Fibroblast of lung (primary cell): ENCODE data around the gene SOX12. TPM values are rescaled to one million over a fixed set of nuclear protein-coding genes. Genes with fewer than 3 reads are reported as not detected.
"Not testable (repeated sequence)": the region's sequence is repeated elsewhere in the genome, so short reads cannot be mapped to it uniquely, and the experiment has no call there.

ENCODE experiments used
- DNase-seq, 2 donors: peaks; one replicate each; pipeline versions ENCODE4 v3.0.0 to v3.0.0-alpha.2; 2010; ENCODE audit warnings: low read depth in 2 of 2
- H2AFZ ChIP-seq: 2 replicates; pipeline ENCODE4 v1.5.1; 2012; ENCODE audit warnings: low read length, control low read depth, inconsistent platforms
- H3K27ac ChIP-seq: 2 replicates; pipeline ENCODE4 v1.5.1; 2011; ENCODE audit warnings: low read length, control low read depth; ENCODE audit not compliant: insufficient read depth
- H3K27me3 ChIP-seq: 2 replicates; pipeline ENCODE4 v1.5.1; 2011; ENCODE audit warnings: mild to moderate bottlenecking, low read length; ENCODE audit not compliant: control insufficient read depth, insufficient read depth
- H3K36me3 ChIP-seq: 2 replicates; pipeline ENCODE4 v1.5.1; 2011; ENCODE audit warnings: low read length; ENCODE audit not compliant: control insufficient read depth, insufficient read depth
- H3K4me1 ChIP-seq: 2 replicates; pipeline ENCODE4 v1.5.1; 2011; ENCODE audit warnings: low read length; ENCODE audit not compliant: control insufficient read depth, insufficient read depth; ENCODE audit errors: extremely low read depth
- H3K4me2 ChIP-seq: 2 replicates; pipeline ENCODE4 v1.5.1; 2011; ENCODE audit warnings: low read length, control low read depth; ENCODE audit not compliant: insufficient read depth; ENCODE audit errors: extremely low read depth
- H3K4me3 ChIP-seq, 4 experiments: fragments of 200-600 bp in 1 of 4; sonication (generic) in 1 of 4; replicated peaks in 1 of 4; 2 replicates each; pipeline ENCODE4 v1.5.1; 2011 to 2016; ENCODE audit warnings: low read length in 4 of 4, low read depth in 3 of 4, mild to moderate bottlenecking in 3 of 4, control low read depth in 2 of 4, inconsistent platforms in 1 of 4, mixed read lengths in 1 of 4; ENCODE audit not compliant: insufficient read depth in 1 of 4; ENCODE audit errors: control extremely low read depth in 1 of 4
- H3K79me2 ChIP-seq: 2 replicates; pipeline ENCODE4 v1.5.1; 2012; ENCODE audit warnings: mild to moderate bottlenecking, low read length, inconsistent platforms; ENCODE audit not compliant: control insufficient read depth, insufficient read depth
- H3K9ac ChIP-seq: 2 replicates; pipeline ENCODE4 v1.5.1; 2011; ENCODE audit warnings: mild to moderate bottlenecking, low read length, control low read depth; ENCODE audit not compliant: insufficient read depth
- H3K9me3 ChIP-seq: 2 replicates; pipeline ENCODE4 v1.5.1; 2012; ENCODE audit warnings: low read depth, low read length; ENCODE audit not compliant: control insufficient read depth, insufficient read depth
- H4K20me1 ChIP-seq: 2 replicates; pipeline ENCODE4 v1.5.1; 2011; ENCODE audit warnings: low read length; ENCODE audit not compliant: control insufficient read depth, insufficient read depth; ENCODE audit errors: extremely low read depth
- CTCF ChIP-seq, 2 donors: IDR thresholded peaks in 1 of 2; conservative IDR thresholded peaks in 1 of 2; 1 replicate in 1 of 2; 2 replicates in 1 of 2; pipeline ENCODE4 v1.5.1; 2011 to 2012; ENCODE audit warnings: low read length in 2 of 2, control low read depth in 1 of 2, inconsistent platforms in 1 of 2, low read depth in 1 of 2, mild to moderate bottlenecking in 1 of 2
- EZH2 ChIP-seq: IDR thresholded peaks from 2 replicates; pipeline ENCODE4 v1.5.1; 2012; ENCODE audit warnings: low read length, control low read depth, mild to moderate bottlenecking; ENCODE audit errors: missing control alignments
- polyA plus RNA-seq, 2 donors: library from polyadenylated mRNA; depleted of rRNA in 1 of 2; stranded (reverse) in 1 of 2; unstranded in 1 of 2; fragments of >200 nt; gene quantifications; 2 replicates each; pipeline ENCODE4 v1.2.1, GENCODE V29; 2011 to 2012; ENCODE audit warnings: missing spikeins in 1 of 2
- total RNA-seq: library from RNA; depleted of rRNA; stranded (reverse); fragments of >200 nt; gene quantifications from 2 replicates; pipeline ENCODE4 v1.2.1, GENCODE V29; 2014

SOX12 gene
- total and polyA plus RNA-seq, 2 donors (not counting 1 experiment from before 2014, with no cell fraction given) = 4.0 to 7.3 TPM

- no peak for DNase-seq
- no peaks in the 10 kb centered on the region for H4K20me1 ChIP-seq
- H3K9me3 ChIP-seq = no peaks in the 10 kb centered on the region
- no peak overlapping the region for H3K9ac ChIP-seq
- no peak overlapping the region for H3K4me3 ChIP-seq
- peaks cover 16% of the 10 kb centered on the region for H3K4me1 ChIP-seq
- no peaks in the 10 kb centered on the region for H3K27me3 ChIP-seq
- H3K36me3 ChIP-seq = no peaks in the 10 kb centered on the region
- H3K4me2 ChIP-seq = no peak overlapping the region
- no peak overlapping the region for H3K27ac ChIP-seq
- no peaks in the 10 kb centered on the region for H3K79me2 ChIP-seq
- no peak overlapping the region for H2AFZ ChIP-seq
- TF ChIP-seq EZH2 (no peak), CTCF (conservative IDR thresholded peaks at IDR 0.05 in 1 of 2, IDR thresholded peaks at IDR 0.05 in 1 of 2; ENCODE audit: low read depth in 1 of 2, low read length in 2 of 2) (no peak)
Measured at GRCh38 chr20:376750-377149, 51.4 kb downstream of the SOX12 start.

GRCh38 chr20:377578-377977 is 52.2 kb downstream of the SOX12 start:
- H3K79me2 ChIP-seq, H3K27me3 ChIP-seq, DNase-seq, H2AFZ ChIP-seq, H4K20me1 ChIP-seq, H3K9me3 ChIP-seq, H3K4me3 ChIP-seq, H3K4me2 ChIP-seq, H3K36me3 ChIP-seq, H3K27ac ChIP-seq, H3K9ac ChIP-seq: not testable (repeated sequence)
- H3K4me1 ChIP-seq = peaks cover 11% of the 10 kb centered on the region

GRCh38 chr20:378961-379336 is 53.6 kb downstream of the SOX12 start:
- Histone ChIP-seq H3K4me3 (no peak overlapping the region), H4K20me1 (no peaks in the 10 kb centered on the region), H3K4me1 (no peaks in the 10 kb centered on the region), H2AFZ (no peak overlapping the region), H3K36me3 (no peaks in the 10 kb centered on the region), H3K9me3 (no peaks in the 10 kb centered on the region), H3K4me2 (no peak overlapping the region), H3K27me3 (no peaks in the 10 kb centered on the region), H3K9ac (no peak overlapping the region), H3K79me2 (peaks cover 6% of the 10 kb centered on the region), H3K27ac (no peak overlapping the region)
- no peak for DNase-seq
- no peak for TF ChIP-seq EZH2

Other genes with a start within 250 kb of the SOX12 start
- gene DEFB125, start 237.9 kb upstream of the SOX12 start, total RNA-seq = not detected in 2 replicates
- gene DEFB125, start 237.9 kb upstream of the SOX12 start, polyA plus RNA-seq = not detected in 2 replicates
- not detected in 2 replicates for gene DEFB126, start 183.0 kb upstream of the SOX12 start, total RNA-seq
- not detected in 2 replicates for gene DEFB126, start 183.0 kb upstream of the SOX12 start, polyA plus RNA-seq
- gene DEFB127, start 168.1 kb upstream of the SOX12 start, total RNA-seq = not detected in 2 replicates
- not detected in 2 replicates for gene DEFB127, start 168.1 kb upstream of the SOX12 start, polyA plus RNA-seq
- not detected in 2 replicates for gene DEFB128, start 135.8 kb upstream of the SOX12 start, total RNA-seq
- gene DEFB128, start 135.8 kb upstream of the SOX12 start, polyA plus RNA-seq = not detected in 2 replicates
- not detected in 2 replicates for gene DEFB129, start 98.3 kb upstream of the SOX12 start, total RNA-seq
- gene DEFB129, start 98.3 kb upstream of the SOX12 start, polyA plus RNA-seq = not detected in 2 replicates
- gene DEFB132, start 67.8 kb upstream of the SOX12 start, total RNA-seq = not detected in 2 replicates
- gene DEFB132, start 67.8 kb upstream of the SOX12 start, polyA plus RNA-seq = not detected in 2 replicates
- gene C20orf96, start 34.8 kb upstream of the SOX12 start, total RNA-seq = 3.9 and 4.8 TPM in 2 replicates
- 8.5 and 8.9 TPM in 2 replicates for gene C20orf96, start 34.8 kb upstream of the SOX12 start, polyA plus RNA-seq
- gene ZCCHC3, start 28.0 kb upstream of the SOX12 start, total RNA-seq = 11.6 and 11.8 TPM in 2 replicates
- 8.7 TPM in 2 replicates for gene ZCCHC3, start 28.0 kb upstream of the SOX12 start, polyA plus RNA-seq
- 23.1 and 34.5 TPM in 2 replicates for gene NRSN2, start 21.6 kb downstream of the SOX12 start, total RNA-seq
- gene NRSN2, start 21.6 kb downstream of the SOX12 start, polyA plus RNA-seq = 56.0 and 60.5 TPM in 2 replicates
- 194 and 202 TPM in 2 replicates for gene TRIB3, start 55.2 kb downstream of the SOX12 start, total RNA-seq
- gene TRIB3, start 55.2 kb downstream of the SOX12 start, polyA plus RNA-seq = 13.3 and 23.4 TPM in 2 replicates
- 81.7 and 89.0 TPM in 2 replicates for gene RBCK1, start 82.7 kb downstream of the SOX12 start, total RNA-seq
- 35.2 and 36.3 TPM in 2 replicates for gene RBCK1, start 82.7 kb downstream of the SOX12 start, polyA plus RNA-seq
- gene TBC1D20, start 137.0 kb downstream of the SOX12 start, total RNA-seq = 28.8 and 33.9 TPM in 2 replicates
- gene TBC1D20, start 137.0 kb downstream of the SOX12 start, polyA plus RNA-seq = 36.8 and 38.3 TPM in 2 replicates
- 89.4 and 124 TPM in 2 replicates for gene CSNK2A1, start 218.2 kb downstream of the SOX12 start, total RNA-seq
- 120 and 141 TPM in 2 replicates for gene CSNK2A1, start 218.2 kb downstream of the SOX12 start, polyA plus RNA-seq